Measurements from ENCODE around the gene ALG12.

The ALG12 gene

DNA sequence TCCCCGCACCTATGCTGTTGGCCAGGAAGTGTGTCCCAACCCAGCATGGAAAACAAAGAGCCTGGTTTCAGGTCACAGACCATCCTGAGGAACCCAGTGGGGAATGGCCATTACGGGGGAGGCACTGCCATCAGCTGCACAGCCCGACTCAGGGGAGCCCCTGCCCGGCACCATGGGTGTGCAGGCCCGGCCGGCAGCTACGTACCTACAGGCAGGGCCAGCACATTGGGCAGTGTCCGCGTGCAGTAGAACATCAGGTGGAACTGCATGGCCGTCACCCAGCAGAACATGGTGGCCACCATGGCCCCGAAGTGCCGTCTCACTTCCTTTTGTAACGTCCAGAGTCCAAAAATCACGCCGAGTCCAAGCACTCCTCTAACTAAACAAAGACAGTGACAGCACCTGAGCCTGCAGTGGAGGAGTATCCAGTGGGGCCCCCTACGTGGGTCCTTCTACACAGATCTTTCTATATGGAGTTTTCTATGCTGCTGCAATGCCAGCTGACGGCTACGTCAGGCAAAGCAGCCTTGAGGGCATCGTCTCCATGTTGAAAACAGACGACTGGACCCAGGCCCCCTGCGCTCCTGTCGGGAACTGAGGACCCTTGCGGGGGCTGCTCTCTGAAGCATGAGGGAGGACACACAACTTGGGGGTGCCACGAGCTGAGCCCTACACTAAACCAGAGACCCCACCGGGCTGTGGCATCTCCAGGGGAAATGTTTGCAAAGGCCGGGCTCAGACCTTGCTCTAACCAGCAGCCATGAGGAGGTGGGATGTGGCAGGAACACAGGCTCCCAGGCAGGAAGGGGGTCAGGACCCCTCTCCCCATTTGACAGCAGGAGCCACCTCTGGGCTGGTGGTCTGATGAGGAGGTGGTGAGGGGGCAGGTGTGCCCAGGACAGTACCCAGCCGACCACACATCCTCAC lies 7.7 kb downstream of the ALG12 start:
- DNase-seq: no peak

DNA sequence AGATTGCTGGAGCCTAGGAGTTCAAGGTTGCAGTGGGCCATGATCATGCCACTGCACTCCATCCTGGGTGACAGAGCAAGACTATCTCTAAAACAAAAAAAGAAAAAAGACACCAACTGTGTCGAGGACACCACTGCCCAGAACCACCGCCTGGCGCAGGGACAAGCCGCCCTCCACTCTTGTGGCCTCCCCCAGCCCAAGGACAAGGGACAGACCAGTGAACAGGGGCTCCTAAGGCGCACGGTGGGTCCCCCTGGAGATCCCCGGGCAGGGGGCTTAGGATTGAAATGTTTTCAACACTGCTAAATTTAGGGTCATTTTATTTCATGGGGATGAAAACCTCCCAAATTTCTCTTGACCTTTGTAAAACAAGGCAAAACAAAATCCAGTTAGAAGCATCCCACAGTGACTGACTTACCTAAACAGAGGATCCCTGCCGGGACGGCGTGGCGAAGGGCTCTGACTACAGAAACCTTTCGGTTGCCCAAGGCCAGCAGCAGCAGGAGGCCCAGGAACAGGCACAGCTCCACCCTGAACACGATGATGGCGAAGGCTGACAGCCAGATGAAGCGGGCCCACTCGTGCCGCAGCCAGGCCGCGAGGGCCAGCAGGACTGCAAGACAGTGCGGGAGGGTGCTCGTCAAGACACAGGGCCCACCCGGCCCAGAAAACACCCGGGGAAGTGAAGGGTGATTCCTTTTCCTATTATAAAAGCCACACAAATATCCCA lies 8.6 kb downstream of the ALG12 start:
- DNase-seq: no peak

DNA sequence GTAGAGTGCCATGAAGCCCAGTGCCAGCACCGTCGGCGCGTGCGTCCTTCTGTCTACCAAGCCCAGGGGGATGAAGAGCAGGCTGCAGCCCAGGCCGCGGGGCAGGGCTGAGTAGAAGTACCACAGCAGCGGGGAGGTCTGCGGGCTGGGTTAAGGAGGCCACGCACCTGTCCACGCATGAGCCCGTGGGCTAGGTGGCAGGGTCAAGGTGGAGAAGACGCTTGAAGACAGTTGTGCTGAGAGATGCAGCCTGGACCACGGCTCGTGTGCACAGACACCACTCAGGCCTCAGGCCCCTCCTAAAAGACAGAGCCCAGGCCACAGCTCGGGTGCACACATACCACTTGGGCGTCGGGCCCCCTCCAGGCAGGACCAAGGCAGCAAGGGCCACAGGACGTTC lies 10.4 kb downstream of the ALG12 start:
- no peak for DNase-seq

DNA sequence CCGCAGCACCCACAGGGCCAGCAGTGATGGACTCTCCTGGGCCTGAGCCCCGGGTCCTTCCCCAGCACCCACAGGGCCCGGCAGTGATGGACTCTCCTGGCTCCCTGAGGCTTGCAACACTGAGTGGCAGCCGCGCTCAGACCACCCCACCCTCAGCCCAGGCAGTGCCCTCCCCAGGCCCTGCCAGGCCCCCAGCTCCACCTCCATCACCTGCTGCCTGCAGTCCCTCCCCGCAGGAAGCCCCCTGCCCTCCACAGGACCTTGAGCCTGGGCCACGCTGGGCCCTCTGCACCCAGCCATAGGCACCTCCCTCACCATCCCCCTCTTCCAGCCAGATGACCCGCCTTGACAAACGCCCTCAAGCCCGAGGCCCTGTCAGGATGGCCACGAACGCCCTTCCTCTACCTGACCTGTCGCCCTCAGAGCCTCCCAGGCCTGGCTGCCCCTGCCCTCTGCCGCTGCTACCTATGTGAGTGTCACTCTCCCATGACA lies 11.4 kb downstream of the ALG12 start:
- DNase-seq: no peak

DNA sequence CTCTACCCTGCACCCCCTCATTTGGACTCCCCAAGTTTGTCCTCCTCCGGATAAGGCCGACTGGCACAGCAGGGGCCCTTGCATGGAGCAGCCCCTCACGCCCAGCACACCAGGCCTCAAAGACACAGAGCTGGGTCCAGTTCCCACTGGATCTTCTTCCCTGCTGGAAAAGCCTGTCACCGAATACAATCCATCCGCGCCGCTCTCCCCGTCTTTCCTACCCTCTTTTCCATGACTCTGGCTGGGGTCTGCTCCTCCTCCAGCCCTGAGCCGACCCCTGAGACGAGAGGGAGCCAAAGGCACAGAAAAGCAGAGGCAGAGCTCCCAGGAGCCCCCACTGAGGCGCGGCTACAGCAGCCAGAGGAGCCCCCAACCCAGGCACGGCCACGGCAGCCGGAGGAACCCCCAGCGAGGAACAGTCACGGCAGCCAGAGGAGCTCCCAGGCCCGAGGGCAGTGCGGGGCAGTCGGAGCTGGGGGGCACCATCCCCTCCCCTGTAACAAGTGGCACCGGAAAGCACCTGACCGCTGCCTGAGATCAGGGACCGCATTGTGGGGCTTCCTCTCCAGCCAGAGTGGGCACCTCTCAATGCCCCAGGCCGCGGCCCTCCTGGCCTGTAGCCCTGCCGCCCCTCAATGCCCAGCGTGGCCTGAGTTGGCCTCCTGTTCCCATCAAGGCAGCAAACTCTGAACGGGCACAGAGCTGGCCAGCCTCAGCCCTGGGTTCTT lies 12.0 kb downstream of the ALG12 start:
- DNase-seq: no peak

DNA sequence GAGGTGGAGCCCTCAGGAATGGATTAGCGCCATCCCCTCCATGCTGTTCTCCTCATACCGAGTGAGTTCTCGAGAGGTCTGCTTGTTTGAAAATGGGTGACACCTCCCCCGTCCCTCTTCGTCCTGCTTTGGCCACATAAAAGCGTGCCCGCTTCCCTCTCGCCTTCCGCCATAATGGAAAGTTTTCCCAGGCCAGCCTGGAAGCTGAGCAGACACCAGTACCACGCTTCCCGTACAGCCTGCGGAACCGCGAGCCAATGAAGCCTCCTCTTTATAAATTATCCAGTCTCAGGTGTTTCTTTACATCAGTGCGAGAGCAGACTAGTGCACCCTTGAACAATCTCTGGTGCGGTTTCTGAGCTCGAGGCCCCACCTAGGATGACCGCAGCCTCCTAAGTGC lies 12.8 kb downstream of the ALG12 start:
- no peak for DNase-seq

DNA sequence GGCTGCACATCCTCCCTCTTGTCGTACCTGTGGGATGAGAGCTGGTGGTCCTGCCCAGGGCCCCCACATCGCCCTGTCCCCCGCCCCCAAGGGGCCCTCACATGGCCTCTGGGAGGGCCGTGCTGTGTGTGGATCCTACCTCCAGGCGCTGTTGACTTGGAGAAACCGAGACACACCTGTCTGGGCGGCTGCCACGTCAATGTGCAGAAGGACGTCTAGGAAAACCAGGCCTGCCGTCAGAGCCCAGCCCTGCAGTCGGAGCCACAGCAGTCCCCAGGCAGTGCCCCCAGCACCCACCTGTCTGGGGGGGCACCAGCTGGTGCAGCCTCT lies 14.2 kb downstream of the ALG12 start:
- no peak for DNase-seq

DNA sequence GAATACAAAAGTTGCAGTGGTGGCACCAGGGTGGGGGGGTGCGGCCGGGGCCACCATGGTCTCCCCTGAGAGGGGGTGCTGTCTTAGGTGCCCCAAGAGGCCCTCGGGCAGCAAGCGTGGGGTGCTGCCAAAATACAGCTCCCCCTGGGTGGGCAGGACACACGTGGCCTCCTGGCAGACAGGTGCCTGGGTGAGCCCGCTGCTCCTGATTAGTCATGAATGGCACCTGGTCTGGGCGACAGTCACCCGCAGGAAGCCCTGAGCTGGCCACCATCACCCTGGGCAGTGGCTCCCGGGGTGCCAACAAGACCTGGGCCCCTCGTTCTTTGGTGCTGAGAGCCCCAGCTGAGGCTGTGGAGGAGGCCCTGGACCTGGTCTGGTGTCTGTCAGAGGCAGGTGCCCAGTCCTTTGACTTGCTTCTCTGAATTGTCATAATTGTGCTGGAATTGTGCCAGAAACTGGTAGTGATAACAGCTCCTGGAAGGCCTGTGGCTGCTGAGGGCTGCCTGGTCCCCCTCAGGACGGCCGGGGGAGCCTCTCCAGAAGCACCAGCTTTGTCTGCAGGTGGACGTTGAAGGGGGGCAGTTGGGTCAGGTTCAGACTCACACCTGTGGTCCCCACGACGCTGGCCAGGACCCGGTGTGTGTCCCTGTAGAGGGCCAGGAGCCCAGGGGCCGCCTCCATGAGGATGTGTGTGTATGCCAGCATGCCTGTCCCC lies 14.8 kb downstream of the ALG12 start:
- no peak for DNase-seq

DNA sequence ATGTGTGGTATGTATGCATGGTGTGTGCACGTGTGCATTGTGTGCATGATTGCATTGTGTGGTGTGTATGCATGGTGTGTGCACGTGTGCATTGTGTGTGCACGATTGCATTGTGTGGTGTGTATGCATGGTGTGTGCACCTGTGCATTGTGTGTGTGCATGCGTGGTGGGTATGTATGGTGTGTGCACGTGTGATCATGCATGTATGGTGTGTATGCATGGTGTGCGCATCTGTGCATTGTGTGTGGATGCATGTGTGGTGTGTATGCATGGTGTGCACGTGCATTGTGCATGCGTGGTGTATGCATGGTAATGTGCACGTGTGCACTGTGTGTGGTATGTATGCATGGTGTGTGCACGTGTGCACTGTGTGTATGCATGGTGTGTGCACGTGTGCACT lies 16.8 kb downstream of the ALG12 start:
- no peak for DNase-seq

DNA sequence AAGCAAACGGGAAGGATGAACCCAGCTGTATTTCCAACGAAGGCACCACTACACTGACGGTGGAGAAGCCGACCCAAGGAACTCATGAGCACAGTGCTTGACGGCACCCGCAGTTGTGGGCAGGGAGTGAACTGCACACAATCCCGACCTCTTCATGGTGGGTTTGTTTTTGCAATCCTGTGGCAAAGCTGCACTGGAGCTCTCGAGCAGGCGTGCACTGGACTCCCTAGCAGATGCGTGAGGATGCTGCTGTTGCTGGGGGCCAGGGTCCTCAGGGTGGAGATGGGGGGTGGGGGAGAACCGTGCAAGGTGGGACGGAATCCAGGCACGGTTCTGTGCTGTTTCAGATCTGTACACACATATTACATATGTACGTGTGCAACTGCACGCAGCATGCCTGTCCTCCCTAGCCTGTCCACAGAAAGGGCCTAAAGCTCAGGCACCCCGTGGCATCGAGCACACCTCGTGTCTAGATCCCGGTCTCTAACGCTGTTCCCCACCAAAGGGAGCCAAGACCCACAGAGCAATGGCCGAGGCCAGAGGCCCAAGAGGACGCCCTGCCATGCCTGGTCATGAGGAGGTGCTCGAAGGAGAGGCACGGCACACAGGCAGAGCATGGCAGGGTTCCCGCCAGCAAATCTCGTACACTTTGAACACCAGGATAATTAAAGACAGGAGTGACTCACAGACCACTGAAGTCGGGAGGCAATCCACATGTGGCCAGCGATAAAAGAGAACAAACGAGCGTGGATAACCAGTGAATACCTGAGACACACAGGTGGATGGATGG lies 17.6 kb downstream of the ALG12 start:
- DNase-seq: no peak

DNA sequence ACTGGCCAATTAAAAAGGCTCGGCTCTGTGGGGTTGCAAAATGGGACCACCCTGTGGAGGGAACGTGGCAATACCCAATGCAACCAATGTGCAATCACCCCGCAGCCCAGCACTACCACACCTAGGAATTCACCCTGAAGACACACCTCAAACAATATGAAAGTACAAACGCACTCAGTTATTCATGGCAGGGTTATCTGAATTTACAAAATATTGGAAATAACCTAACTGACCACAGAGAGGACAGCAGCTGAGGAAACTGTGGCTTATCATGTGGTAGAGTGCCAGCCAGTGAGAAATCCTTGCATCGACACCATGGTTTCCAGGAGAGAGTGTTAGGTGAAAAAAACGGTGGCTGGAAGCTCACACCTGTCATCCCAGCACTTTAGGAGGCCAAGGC lies 18.7 kb downstream of the ALG12 start:
- DNase-seq: no peak

DNA sequence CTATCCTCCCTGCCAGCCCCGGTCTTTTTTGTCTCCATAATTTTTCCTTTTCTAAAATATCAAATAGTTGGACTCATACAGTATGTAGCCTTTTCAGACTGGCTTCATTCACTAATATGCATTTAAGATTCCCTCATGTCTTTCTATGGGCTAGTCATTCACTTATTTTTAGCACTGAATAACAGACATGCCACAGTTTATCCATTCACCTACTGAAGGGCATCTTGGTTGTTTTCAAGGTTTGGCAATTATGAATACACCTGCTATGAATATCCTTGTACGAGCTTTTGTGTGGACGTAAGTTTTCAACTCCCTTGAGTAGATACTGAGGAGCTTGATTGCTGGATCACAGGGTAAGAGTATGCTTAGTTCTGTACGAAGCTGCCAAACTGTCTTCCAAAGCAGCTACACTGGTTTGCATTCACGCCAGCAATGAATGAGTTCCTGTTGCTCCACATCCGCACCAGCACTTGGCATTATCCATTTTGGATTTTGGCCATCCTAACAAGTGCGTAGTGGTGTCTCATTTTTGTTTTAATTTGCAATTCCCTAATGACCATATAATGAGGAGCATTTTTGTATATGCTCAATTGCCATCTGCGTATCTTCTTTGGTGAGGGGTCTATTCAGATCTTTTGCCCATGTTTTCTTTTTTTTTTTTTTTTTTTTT lies 21.1 kb downstream of the ALG12 start:
- no peak for DNase-seq

DNA sequence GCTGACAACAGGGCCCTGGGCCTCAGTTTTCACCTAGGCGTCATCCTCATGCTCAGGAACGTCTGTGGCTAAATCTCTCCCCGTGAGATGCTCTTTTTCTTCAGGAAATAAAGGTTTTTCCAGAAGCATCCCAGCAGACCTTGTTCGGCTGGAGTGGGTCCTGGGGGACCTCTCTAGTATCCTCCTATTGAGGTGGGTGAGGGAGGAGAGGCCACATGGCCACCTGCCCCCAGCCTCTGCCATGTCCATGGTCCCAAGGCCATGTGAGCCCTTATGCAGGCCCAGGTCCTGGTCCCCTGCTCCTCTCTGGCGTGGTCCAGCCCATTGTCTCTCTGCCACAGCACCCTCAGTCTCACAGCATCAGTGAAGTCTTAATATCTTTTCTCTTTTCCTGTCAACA lies 22.0 kb downstream of the ALG12 start:
- no peak for DNase-seq

DNA sequence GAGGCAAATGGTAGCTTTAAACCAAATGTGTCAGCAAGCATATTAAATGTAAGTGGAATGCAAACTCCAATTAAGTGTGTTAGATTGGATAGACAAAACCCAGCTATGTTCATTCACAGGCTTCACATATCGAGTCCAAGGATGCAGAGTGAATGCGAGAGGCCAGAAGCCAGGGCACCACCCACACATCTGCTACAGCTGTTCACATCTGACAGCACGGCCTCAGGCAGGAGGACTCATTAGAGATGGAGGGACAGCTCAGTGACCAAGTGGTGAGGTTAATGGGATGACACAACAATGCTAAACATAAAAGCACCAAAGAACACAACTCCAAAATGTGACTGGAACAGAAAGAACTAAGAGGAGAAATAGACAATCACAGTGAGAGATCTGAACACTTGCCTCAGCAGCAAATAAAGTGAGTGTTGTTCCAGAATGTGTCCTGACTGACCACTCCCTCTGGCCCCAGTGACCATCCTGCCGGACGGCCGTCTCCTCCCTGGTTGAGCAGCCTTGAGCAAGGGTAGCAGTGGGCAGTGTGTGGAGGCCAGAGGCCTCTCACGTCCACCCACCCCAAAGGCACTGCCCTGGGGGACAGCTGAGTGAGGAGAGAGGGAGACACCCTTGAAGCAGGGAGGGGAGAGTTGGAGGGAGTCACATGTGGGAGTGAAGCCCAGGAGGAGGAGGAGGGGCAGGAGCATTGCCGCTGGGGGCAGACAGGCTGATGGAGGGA lies 23.8 kb downstream of the ALG12 start:
- no peak for DNase-seq

DNA sequence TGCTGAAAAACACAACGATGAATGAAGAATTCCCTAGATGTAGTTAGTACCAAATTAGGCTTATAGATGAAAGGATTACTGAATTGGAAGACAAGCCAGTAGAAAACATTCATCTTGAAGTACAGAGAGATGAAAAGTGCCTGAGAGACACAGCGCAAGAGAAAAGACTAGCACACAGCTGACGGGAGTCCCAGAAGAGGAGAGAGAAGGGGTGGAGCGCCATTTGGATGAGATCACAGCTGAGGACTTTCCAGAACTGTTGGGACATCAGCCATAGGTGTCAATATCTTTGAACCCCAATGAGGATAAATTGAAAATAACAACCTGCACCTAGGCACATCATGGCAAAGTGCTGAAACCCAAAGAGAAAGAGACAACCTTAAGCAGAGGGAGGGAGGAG lies 25.2 kb downstream of the ALG12 start:
- no peak for DNase-seq

DNA sequence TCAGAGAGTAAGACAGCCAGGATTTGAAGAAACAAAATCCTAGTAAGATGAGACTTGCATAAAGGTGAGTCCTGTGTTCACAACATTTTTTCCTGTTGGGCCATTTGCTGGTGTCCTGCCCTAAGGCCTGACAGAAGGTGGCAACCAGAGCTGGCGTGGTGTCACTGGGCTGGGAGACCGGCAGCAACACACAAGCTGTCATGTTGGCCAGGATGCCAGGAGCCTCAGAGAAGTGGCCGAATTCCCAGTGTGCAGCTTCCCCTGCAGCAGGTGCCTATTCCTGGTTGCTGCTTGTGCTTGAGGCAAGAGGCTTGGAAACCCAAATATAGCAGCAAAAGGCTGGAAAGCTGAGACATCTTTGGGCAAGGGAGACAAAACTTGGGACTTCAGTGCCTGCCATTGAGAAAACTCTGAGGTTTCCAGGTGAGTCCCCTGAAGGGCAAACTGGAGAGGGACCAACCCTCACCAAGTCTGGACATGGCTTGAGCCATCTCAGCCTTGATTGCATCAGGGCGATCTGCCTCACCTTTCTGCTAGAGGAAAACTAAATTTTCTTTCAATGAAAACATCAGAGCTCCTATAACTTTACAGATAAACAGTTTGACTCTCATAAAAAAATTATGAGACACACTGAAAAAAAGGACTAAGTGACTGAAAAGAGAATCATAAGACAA lies 25.9 kb downstream of the ALG12 start:
- DNase-seq: no peak

DNA sequence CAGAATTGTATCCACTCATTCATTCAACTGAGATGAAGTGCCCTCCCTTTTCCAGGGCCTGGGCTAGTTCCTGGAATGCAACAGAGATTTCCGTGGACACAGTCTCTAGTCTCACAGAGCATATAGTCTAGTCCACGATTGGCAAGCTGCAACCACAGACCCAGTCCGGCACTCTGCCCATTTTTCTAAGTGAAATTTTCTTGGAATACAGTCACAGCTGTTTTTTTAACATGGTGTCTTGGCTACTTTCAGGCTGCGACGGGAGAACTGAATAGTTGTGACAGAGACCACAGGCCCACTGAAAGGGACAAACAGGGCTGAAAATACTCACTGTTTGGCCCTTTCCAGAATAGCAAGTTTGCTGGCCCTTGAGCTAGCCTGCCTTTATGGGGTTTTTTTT lies 29.2 kb downstream of the ALG12 start:
- DNase-seq: no peak

DNA sequence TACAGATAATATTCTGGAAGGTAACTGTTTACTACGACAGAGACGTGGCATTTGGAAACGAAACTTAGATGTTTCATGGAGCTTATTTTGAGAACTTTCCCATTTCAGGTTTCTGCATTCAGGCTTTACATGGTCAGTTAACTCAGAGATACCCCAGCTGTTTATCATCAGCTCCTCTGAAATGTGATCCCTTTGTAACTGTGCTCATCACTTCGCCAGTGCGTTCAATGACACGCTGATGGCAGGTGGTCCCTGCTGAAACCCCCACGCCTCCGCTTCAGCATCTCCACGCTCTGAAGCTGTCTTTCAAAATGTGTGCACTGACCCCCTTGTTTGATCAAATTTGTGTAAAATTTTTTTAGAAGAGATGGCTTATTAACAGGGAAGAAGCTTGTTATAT lies 30.5 kb downstream of the ALG12 start:
- no peak for DNase-seq

DNA sequence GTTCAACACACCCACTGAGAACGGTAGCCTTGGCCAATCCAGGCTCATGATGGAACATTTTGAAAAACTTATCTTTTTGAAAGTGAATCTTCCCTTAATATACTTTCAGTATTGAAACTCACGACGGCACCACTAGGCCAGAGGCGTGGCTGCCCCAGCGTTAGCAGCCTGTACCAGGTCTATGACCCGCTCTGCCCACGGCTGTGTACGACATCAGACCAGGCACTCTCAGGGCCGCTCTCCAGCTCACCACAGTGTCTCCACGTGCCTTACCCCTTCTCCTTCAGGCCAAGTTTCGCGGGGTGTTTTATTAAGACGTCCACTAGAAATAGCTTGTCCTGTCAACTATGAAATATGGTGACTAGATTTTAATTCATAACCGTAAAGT lies 31.2 kb downstream of the ALG12 start:
- DNase-seq: no peak

DNA sequence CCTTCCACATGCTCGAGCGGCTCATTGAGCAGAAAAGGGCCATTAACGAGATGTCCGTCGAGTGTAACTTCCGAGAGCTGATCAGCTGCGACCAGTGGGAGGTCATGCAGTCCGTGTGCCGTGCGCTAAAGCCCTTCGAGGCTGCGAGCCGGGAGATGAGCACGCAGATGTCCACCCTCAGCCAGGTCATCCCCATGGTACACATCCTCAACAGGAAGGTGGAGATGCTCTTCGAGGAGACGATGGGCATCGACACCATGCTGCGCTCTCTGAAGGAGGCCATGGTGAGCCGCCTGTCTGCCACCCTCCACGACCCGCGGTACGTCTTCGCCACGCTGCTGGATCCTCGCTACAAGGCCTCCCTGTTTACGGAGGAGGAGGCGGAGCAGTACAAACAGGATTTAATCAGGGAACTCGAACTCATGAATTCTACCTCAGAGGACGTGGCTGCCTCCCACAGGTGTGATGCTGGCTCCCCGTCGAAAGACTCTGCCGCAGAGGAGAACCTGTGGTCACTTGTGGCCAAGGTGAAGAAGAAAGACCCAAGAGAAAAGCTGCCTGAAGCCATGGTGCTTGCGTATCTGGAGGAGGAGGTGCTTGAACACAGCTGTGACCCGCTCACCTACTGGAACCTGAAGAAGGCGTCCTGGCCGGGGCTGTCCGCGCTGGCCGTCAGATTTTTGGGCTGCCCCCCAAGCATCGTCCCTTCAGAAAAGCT lies 31.7 kb downstream of the ALG12 start:
- DNase-seq: no peak

Measured in activated T-cell treated with anti-CD3 and anti-CD28 coated beads for 4 hours (primary cell).